GM21576 (cell line): ENCODE measurements around the gene PCNX2.
"Not testable (repeated sequence)": the region's sequence is repeated elsewhere in the genome, so short reads cannot be mapped to it uniquely, and the experiment has no call there.

Experiments used
- ATAC-seq: cut with Tn5 transposase; IDR thresholded peaks from one replicate; pipeline ENCODE4 v1.9.1; 2021; ENCODE audit warnings: mild to moderate bottlenecking, moderate library complexity; ENCODE audit not compliant: unreplicated experiment

The PCNX2 gene

GRCh38 chr1:233227930-233228465 lies 67.5 kb downstream of the PCNX2 start:
- no peak for ATAC-seq

DNA sequence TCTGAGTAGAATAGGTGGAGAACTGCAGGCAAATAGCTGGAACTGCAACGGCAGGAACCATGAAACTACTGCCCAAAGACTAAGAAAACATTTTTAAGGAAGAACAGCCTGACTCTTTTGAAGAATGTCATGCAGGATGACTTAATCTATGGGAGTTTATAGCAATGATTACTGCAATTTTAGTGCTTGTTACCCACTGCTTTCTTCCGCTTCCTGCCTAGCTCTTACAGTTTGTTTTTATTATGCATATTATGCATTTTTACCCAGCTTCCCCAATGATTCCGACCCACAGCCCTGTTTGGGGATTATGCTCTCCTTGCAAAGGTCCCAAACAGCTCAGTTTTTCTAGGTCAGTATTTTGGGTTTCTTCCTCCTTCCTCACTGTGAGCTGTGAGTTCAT lies 71.2 kb downstream of the PCNX2 start:
- no peak for ATAC-seq

- ATAC-seq, result no peak
These were observed 77.7 kb downstream of the PCNX2 start for GRCh38 chr1:233217832-233218231.

DNA sequence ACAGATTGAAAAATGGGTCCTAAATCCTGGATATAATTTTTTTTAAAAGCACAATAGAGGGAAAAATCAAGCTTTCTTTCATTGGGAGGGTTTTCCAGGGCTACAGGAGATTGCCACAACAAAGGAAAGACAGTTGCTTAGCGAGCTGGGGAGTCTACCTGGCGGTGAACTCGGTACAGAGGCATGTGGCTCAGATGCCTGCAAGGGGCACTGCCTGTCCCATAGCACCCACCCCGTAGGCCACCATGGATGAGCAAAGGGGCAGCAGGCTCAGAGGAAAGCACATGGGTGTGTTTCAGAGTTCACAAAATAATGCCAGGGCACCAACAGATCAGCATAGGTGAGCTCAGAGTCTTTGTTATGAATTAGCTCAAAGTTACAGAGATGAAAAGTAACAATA lies 79.5 kb downstream of the PCNX2 start:
- ATAC-seq, result no peak

GRCh38 chr1:233215135-233215760 lies 80.3 kb downstream of the PCNX2 start:
- no peak for ATAC-seq

GRCh38 chr1:233211595-233211994 lies 83.9 kb downstream of the PCNX2 start:
- ATAC-seq, result no peak

GRCh38 chr1:233211106-233211505 lies 84.4 kb downstream of the PCNX2 start:
- ATAC-seq, result no peak

- no peak for ATAC-seq
These were observed 86.0 kb downstream of the PCNX2 start for GRCh38 chr1:233209481-233209880.

DNA sequence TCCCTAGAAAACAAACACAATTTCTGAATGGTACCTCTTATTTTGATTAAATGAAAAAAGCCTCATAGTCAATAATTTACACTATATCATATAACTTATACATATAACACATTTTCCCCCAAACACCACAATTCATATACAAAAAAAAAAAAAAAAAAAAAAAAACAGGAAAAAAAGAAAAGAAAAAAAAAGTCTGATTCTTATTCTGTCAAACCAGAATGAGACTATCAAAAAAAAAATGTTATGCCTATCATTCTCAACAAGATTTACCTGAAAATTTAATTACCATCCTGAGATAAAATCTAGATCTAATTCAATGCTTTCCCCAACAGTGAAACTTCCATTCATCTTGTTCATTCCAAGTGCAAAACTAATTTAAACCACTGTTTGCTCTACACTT lies 86.8 kb downstream of the PCNX2 start:
- ATAC-seq, result no peak

- ATAC-seq, result no peak
These were observed 97.6 kb downstream of the PCNX2 start for GRCh38 chr1:233197940-233198339.

DNA sequence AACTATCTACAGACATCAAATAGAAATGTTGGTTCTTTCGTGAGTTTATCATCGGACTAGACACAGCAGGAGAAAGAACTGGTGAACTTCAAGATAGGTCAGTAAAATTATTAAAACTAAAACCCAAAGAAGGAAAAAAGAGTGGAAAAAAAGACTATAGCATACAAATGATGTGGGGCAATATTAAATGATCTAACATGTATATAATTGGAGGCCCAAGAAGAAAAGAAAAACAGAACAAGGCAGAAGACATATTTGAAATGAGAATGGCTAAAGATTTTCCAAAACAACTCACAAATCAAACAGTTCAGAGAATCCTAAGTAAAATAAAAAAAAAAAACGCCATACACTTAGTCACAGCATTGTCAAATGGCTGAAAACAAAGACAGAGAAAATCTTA lies 101.8 kb downstream of the PCNX2 start:
- ATAC-seq, result no peak

- ATAC-seq, result no peak
These were observed 104.5 kb downstream of the PCNX2 start for GRCh38 chr1:233190987-233191386.

DNA sequence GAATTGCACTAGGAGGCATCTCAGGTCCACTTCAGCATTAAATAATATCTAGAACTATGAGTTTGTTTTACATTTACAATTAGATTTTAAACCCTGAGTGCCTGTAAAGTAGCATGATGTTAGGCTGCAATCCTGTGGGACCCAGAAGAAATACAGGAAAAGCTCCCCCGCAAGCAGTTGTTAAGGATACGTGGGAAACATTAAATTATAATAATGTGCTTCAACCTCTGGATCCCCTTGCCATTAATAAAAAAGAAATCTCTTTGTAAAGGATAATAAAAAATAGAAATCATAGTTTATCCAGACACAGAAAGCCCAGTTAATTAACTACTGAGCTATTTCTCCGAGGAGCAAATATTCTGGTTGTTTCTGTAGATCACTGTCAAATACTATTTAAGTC lies 106.0 kb downstream of the PCNX2 start:
- no peak for ATAC-seq

- no peak for ATAC-seq
These were observed 107.5 kb downstream of the PCNX2 start for GRCh38 chr1:233188061-233188460.

GRCh38 chr1:233183226-233184020 lies 112.1 kb downstream of the PCNX2 start:
- ATAC-seq, result no peak

DNA sequence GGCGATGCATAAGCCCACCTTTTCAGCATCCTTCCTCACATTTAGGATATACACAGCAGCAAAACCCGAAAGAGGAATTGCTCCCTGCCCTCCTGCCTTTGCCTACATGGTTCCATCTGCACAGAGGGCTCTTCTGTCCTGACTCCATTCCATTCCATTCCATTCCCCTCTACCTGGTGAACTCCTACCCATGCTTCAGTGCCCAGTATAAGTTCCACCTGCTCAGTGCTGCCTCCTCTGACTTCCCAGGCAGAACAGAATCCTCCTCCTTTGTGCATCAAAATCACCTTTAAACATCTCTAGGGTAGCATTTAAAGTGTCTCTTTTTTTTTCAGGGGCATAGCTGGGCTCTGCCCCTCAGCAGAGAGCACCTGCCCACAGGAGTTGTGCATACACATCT lies 112.9 kb downstream of the PCNX2 start:
- ATAC-seq, result no peak

DNA sequence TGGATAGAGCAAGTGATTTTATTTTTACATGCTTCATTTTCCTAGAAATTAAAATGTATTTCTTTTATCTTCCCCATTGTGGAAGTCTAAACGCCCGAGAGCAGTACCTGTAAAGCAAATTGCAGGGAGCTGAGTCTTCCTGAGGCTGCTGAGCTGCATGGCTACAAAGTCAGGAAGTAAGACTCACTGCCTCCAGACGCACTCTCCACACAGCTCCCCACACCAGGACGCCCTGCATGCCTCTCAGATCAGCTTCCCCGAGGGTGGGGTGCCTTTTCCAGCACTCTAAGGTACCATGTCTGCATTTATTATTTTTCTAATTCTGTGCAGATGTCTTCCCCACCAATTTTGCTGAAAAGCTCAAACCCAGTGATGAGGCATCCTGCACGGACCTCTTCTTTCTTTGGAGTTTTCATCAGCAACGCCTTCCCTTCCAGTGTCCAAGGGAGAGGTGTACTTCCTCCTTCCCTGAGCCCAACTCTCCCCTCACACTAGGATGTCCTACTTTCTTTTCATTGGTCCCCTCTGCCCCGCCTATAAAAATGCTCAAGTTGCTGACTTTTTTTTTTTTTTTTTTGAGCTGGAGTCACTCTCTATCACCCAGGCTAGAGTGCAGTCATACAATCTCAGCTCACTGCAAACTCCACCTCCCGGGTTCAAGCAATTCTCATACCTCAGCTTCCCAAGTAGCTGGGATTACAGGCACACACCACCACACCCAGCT lies 114.7 kb downstream of the PCNX2 start:
- no peak for ATAC-seq

- not testable (repeated sequence) for ATAC-seq
These were observed 115.9 kb downstream of the PCNX2 start for GRCh38 chr1:233179638-233180037.

- no peak for ATAC-seq
These were observed 123.3 kb downstream of the PCNX2 start for GRCh38 chr1:233172201-233172600.

GRCh38 chr1:233170741-233171140 lies 124.8 kb downstream of the PCNX2 start:
- ATAC-seq, result no peak

- ATAC-seq, result no peak
These were observed 127.1 kb downstream of the PCNX2 start for GRCh38 chr1:233168384-233168783.

- no peak for ATAC-seq
These were observed 128.6 kb downstream of the PCNX2 start for GRCh38 chr1:233166896-233167295.
